ENCODE results near the gene SMAD6. TPM values are rescaled to one million over a fixed set of nuclear protein-coding genes. Genes with fewer than 3 reads are reported as not detected.
A peak's percentile ranks its signal among the peaks of the same experiment; 100 is the strongest.

Gene SMAD6
- total and polyA plus RNA-seq, 9 of the 15 experiments (the other 6 are each of a cell fraction or from before 2014, with no cell fraction given) = 0.10 to 15.5 (median 3.7) TPM

DNA sequence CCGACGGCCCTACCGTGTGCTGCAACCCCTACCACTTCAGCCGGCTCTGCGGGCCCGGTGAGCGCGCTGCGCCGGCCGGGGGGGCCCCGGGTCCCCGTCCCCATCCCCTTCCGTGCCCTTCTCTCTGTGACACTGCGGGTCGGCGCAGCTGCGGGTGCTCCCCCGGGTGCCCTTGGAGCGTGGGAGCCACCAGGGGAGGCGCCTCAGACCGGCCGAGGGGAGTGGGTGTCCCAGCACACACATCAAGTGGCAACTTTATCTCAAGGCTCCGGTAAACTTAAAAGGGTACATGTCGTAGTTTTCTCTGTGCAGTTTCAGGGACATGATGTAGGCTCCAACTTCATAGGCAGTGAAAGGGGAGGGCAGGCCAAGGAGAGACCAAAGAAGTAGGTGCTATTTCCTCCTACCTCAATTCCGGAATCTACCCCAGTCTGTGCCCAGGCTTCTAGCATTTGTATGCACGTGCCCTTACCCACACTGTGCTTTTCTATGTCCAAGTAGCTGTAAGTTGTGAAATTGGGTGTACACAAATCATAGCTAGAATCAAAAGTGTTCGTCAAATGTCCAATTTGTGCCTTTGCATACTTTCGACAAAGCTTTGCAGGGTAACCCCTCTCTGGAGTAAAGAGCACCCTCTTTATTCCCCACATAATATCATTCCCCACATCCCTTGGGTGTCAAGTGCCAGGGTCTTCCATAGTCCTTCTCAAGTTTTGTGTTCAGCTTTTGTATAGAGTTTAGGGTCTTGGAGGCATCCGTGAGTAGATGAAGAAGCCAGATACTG lies 2.2 kb downstream of the SMAD6 start:
- Histone ChIP-seq H3K4me1 (replicated peaks in 1 of 2; ENCODE audit: control insufficient read depth in 2 of 2, insufficient read depth in 2 of 2, low read length in 2 of 2) (peaks cover 8 to 59% of the 10 kb centered on the region in 2 experiments; a peak in 3 of 5 replicates), H3K9ac (ENCODE audit: insufficient read depth in 1 of 2, low read depth in 2 of 2, low read length in 2 of 2) (peak overlapping the region in 1 of 2 experiments; percentile 41; a peak in 1 of 4 replicates), H3K36me3 (ENCODE audit: control insufficient read depth, insufficient read depth, low read length) (peaks cover 9% of the 10 kb centered on the region; the same call in 1 of the 3 replicates), H3K9me3 (replicated peaks; ENCODE audit: control insufficient read depth, insufficient read depth, low read depth, low read length) (no peaks in the 10 kb centered on the region), H3K9me1 (ENCODE audit: control insufficient read depth, insufficient read depth, low read length) (no peaks in the 10 kb centered on the region), H3K79me2 (ENCODE audit: control insufficient read depth, insufficient read depth, low read length) (peaks cover 68% of the 10 kb centered on the region), H3K27ac (ENCODE audit: extremely low read depth, low read depth, low read length) (no peak overlapping the region), H3K27me3 (ENCODE audit: control insufficient read depth in 2 of 2, insufficient read depth in 2 of 2, low read length in 2 of 2) (no peaks in the 10 kb centered on the region), H3K4me2 (ENCODE audit: insufficient read depth, low read length) (no peak overlapping the region), H3K4me3 (no peak overlapping the region), H4K20me1 (replicated peaks; ENCODE audit: control insufficient read depth, insufficient read depth, low read length) (peaks cover 20% of the 10 kb centered on the region), H2AFZ (ENCODE audit: low read depth, low read length) (no peak overlapping the region)
- FAIRE-seq = no peak
- intact Hi-C loops (cut with micrococcal nuclease) = no loop called here
- BruUV-seq (replicated peaks) = no TSS peak
- POLR2A ChIA-PET = interaction anchor here (0.7 to 1.7 kb wide), 4 partner anchors 12 to 122 kb away, joined by 4 to 7 read pairs (median 4); no protein-coding TSS in a partner anchor
- DNase-seq (ENCODE audit: extremely low read depth in 1 of 4, low spot score in 3 of 4) = no peak
- CTCF ChIA-PET (ENCODE audit: low intra/inter-chr PET ratio) = no interaction called here
- 86% methylated on average over 13 of the region's 30 CpGs for WGBS (ENCODE audit: insufficient coverage, low coverage, missing lambda C conversion rate)
- TF ChIP-seq TGIF2 (CRISPR knock-in tag; IDR thresholded peaks at IDR 0.05) (no peak), CBFA2T2 (conservative IDR thresholded peaks at IDR 0.05) (no peak), PBX2 (CRISPR knock-in tag; IDR thresholded peaks at IDR 0.05; ENCODE audit: low read depth) (no peak), PBX2 (tag; conservative IDR thresholded peaks at IDR 0.05; ENCODE audit: low read depth) (no peak), BCL6 (CRISPR knock-in tag; IDR thresholded peaks at IDR 0.05) (no peak), YBX1 (IDR thresholded peaks at IDR 0.05) (no peak), SMC3 (conservative IDR thresholded peaks at IDR 0.05; ENCODE audit: insufficient read depth, low read depth, low read length) (no peak), PHB (CRISPR knock-in tag; IDR thresholded peaks at IDR 0.05) (no peak), FOXO4 (CRISPR knock-in tag; IDR thresholded peaks at IDR 0.05) (no peak)
- TF ChIP-seq, protein P1, sequence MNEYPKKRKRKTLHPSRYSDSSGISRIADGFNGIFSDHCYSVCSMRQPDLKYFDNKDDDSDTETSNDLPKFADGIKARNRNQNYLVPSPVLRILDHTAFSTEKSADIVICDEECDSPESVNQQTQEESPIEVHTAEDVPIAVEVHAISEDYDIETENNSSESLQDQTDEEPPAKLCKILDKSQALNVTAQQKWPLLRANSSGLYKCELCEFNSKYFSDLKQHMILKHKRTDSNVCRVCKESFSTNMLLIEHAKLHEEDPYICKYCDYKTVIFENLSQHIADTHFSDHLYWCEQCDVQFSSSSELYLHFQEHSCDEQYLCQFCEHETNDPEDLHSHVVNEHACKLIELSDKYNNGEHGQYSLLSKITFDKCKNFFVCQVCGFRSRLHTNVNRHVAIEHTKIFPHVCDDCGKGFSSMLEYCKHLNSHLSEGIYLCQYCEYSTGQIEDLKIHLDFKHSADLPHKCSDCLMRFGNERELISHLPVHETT (CRISPR knock-in tag; conservative IDR thresholded peaks at IDR 0.05 in 1 of 2, IDR thresholded peaks at IDR 0.05 in 1 of 2) = no peak
- ATAC-seq = no peak
- in situ Hi-C loops (cut with MboI) = no loop called here

Data from K562 (cell line).